Fibroblast of pulmonary artery (primary cell): ENCODE results near the gene ANKRD33B.
"Not testable (repeated sequence)": the region's sequence is repeated elsewhere in the genome, so short reads cannot be mapped to it uniquely, and the experiment has no call there.

Experiments used
- DNase-seq: peaks from one replicate; pipeline ENCODE4 v3.0.0-alpha.2; 2010; ENCODE audit warnings: low read depth
- H3K4me3 ChIP-seq: replicated peaks from 2 replicates; pipeline ENCODE4 v1.5.1; 2011; ENCODE audit warnings: low read depth, mild to moderate bottlenecking, control low read depth, low read length, moderate library complexity
- TF ChIP-seq, protein P1 (sequence below): IDR thresholded peaks from 2 replicates; pipeline ENCODE4 v1.5.1; 2011; ENCODE audit warnings: mild to moderate bottlenecking, control low read depth, low read length, inconsistent platforms; ENCODE audit errors: missing control alignments

Gene ANKRD33B

GRCh38 chr5:10563945-10564837 lies at the start of gene ANKRD33B:
TSS of gene ANKRD33B (plus strand) at chr5:10564070. CDS start at chr5:10564468, 398 bp downstream.
- TF ChIP-seq, protein P1, sequence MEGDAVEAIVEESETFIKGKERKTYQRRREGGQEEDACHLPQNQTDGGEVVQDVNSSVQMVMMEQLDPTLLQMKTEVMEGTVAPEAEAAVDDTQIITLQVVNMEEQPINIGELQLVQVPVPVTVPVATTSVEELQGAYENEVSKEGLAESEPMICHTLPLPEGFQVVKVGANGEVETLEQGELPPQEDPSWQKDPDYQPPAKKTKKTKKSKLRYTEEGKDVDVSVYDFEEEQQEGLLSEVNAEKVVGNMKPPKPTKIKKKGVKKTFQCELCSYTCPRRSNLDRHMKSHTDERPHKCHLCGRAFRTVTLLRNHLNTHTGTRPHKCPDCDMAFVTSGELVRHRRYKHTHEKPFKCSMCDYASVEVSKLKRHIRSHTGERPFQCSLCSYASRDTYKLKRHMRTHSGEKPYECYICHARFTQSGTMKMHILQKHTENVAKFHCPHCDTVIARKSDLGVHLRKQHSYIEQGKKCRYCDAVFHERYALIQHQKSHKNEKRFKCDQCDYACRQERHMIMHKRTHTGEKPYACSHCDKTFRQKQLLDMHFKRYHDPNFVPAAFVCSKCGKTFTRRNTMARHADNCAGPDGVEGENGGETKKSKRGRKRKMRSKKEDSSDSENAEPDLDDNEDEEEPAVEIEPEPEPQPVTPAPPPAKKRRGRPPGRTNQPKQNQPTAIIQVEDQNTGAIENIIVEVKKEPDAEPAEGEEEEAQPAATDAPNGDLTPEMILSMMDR: no peak
- peak; percentile 61 for DNase-seq
- peak within 1 kb of the TSS; percentile 64 for H3K4me3 ChIP-seq

DNA sequence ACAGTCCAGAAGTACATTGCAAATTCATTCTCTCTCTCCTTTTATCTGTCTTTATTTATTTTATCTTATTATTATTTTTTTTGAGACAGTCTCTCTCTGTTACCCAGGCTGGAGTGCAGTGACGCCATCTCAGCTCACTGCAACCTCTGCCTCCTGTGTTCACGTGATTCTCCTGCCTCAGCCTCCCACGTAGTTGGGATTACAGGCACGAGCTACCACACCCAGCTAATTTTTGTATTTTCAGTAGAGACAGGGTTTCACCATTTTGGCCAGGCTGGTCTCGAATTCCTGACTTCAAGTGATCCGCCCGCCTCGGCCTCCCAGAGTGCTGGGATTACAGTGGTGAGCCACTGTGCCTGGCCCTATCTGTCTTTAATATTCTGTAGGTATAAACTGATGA lies 49.3 kb upstream of the ANKRD33B start:
- not testable (repeated sequence) for DNase-seq, H3K4me3 ChIP-seq

DNA sequence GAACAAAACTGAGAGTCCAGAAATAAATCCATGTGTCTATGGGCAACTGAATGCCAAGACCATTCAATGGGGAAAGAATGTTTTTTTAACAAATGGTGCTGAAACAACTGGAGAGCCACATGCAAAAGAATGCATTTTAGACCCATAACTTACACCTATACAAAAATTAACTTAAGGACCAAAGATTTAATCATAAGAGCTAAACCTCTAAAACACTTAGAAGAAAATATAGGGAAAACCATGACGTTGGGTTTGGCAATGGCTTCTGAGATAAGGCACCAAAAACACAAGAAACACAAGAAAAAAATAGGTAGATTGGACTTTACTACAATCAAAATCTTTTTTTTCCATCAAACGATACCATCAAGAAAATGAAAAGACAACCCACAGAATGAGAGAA lies 48.4 kb upstream of the ANKRD33B start:
- DNase-seq: no peak
- no peak overlapping the region for H3K4me3 ChIP-seq
- TF ChIP-seq, protein P1: no peak

DNA sequence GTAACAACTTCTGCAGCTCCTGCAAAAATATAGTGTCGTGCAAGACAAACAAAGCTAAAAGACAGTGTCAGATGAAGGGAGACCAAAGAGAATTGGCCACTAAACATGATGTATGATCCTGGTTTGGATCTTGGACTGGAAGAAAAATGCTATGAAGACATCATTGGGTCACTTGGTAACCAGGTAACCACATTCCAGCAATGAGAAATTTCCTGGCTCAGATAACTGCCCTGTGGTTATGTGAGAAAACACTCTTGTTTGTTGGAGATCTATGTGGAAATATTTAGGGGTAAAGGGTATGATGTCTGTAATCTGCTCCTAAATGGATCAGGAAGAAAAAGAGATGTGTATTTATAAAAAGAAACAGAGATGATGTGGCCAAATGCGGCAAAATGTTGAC lies 45.5 kb upstream of the ANKRD33B start:
- peak; percentile 65 for DNase-seq
- TF ChIP-seq, protein P1: no peak

DNA sequence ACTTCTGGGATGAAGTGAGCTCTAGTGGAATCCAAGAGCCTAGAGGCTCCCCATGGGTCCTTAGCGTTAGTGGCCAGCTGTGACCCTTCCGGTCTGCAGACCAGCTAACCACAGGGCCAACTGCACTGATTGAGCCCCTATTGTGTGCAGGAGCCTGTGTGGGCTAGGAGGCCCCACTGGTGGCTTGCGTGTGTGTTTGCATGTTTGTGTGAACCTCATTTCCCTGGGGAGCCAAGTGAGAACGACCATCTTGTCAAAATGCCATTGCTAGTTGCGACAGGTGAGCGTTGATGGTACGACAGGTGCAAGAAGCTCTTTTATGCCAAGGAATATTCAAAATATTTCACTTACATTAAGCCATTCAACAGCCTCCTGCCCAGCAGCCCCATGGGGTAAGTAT lies 44.1 kb upstream of the ANKRD33B start:
- no peak for DNase-seq
- TF ChIP-seq, protein P1: no peak

More for the DNA sequence above, 45.5 kb upstream of the ANKRD33B start:
- no peak overlapping the region for H3K4me3 ChIP-seq

GRCh38 chr5:10520706-10521105 lies 43.2 kb upstream of the ANKRD33B start:
- DNase-seq: peak; percentile 48
- TF ChIP-seq, protein P1: no peak
- H3K4me3 ChIP-seq: no peak overlapping the region

More for the DNA sequence above, 44.1 kb upstream of the ANKRD33B start:
- H3K4me3 ChIP-seq: no peak overlapping the region

GRCh38 chr5:10521466-10522223 lies 42.2 kb upstream of the ANKRD33B start:
- TF ChIP-seq, protein P1: peak; percentile 49
- no peak overlapping the region for H3K4me3 ChIP-seq
- DNase-seq: no peak
